Activated CD8-positive, alpha-beta memory T cell treated with anti-CD3 and anti-CD28 coated beads for 36 hours (primary cell): ENCODE data around the gene ATP11A. TPM values are rescaled to one million over a fixed set of nuclear protein-coding genes. Genes with fewer than 3 reads are reported as not detected.

Source experiments
- CTCF ChIA-PET: fragments of 350-600 bp; sonication (Branson Sonifier 250); formaldehyde crosslinking; loops from one replicate; lab custom pipeline; 2021; ENCODE audit warnings: antibody characterized with exemption; lab: Charles Lee
- POLR2A ChIA-PET: fragments of 350-600 bp; sonication (Branson Sonifier 250); formaldehyde crosslinking; loops from one replicate; lab custom pipeline; 2021; ENCODE audit warnings: antibody characterized with exemption; lab: Charles Lee
- total RNA-seq, 2 experiments: library from RNA; stranded (reverse); gene quantifications; one replicate each; pipeline ENCODE4 v1.2.3, GENCODE V29; 2021

ATP11A gene
- total RNA-seq, 2 experiments from 2014 or later: 35.9 to 40.1 TPM

DNA sequence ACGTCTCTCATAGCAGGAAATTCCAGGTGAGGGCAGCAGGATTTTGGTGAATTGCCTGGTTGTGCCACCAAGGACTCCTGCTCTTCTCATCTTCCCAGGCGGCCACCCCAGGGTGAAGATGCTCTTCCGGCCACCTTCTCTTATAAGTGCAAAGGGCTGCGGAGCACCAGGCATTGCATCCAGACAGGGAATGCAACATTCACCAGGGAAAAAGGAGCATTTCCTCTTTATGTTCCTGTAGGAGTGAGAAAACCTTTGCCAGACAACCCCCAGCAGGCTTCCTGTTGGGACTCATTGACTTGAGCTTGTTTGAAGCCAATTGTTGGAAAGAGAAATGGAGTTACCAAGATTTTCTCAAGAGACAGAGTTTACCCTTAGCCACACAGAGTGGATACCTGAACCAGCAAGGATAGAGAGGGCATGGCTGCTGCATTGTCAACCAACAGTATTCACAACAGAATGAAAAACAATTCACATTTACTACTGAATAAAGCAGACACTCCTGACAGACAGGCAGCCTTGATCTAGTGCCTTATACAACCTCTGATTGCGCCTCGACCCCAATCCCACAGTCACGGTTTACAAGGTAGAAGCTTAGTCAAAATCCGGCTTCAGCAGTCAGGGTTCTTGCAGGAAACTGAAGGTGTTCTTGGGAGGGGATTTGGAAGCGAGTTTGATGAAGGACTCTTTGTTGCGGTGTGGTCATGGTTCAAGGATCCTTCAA is 1.8 kb upstream of the ATP11A start:
- POLR2A ChIA-PET: no interaction called here
- CTCF ChIA-PET: no interaction called here

DNA sequence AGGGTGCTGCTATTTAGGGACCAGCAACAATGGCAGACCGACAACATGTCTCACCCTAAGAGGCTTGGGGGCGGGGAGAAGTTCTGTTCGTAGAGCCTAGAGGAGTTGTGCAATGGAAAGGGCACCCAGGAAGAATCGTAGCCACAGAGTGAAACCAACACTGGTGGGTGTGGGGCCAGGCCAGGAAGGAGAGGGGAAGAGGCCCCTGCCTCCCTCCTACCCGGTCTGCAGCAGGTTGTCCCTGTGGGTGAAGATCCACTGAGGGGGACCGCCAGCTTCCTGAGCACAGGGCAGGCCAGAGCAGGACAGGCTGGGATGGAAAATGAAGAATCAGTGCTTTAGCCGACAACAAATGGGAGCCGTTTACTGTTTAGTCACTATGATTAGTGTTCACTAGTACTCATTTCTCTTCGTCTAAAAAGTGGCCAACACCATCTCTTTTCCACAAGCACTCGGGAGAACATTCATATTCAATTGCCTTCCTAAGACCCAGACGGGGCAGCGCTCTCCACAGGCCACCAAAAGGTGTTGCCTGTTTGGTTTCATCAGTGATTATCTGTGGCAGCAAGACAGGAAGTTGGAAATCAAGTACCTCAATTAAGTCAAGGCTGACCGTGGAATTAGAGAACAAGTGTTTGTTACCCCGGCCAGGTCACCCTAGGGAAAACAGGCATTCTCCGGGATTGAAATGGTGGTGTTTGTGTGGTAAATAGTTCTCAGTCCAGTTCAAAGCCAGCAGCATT is 1.1 kb upstream of the ATP11A start:
- ChIA-PET POLR2A (interaction anchor here (0.5 kb wide), 1 partner anchor 619 kb away, joined by 5 read pairs; no protein-coding TSS in a partner anchor), CTCF (no interaction called here)

DNA sequence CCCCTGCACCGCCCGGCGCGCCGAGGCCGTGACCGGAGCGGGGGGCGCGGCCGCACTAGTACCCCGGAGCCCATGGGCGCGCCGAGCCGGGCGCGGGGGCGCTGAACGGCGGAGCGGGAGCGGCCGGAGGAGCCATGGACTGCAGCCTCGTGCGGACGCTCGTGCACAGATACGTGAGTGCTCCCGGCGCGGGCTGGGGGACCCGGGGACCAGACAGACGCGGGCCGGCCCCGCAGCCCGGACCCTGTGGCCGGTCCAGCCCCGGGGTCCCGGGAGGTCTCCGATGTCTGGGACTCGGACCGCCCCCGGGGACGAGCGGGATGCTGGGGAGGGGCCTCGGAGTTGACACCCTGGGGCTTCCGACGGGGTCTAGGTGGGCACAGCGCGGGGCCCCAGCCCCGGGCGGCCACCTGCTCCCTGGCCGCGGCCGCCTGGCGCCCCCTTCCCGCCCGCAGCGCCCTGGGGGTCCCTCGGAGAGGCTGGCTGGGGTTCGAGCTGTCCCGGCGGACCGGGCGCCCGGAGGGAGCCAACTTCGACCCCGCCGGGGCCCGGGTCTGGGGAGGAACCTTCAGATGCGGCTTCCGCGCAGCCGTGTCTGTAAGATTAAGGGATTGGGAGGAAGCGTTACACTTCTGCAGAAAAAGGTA is 568 bp downstream of the ATP11A start:
- POLR2A ChIA-PET: no interaction called here
- CTCF ChIA-PET: interaction anchor here (0.7 kb wide), 1 partner anchor 241 kb away, joined by 5 read pairs; no protein-coding TSS in a partner anchor

DNA sequence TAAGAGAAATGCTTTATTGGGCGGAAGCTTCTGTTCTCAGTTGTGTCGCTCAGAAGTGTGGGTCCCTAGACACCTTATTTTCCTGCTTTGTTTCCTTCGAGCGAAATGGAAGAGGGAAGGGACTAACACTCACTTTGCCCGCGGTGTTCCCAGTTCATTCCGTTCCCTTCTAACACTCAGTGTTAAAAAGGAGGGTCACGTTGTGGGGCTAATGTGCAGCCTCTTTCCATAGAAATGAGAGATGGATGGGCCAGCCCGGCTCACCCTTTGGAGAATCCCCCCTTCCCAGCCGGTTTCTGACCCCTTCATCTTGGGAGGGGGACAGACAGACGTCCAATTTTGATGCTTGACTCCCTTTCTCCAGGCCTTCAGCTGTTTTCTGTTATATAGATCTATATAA is 2.3 kb downstream of the ATP11A start:
- ChIA-PET CTCF (interaction anchor here (1.2 kb wide), 1 partner anchor 182 kb away, joined by 3 read pairs; no protein-coding TSS in a partner anchor), POLR2A (no interaction called here)

DNA sequence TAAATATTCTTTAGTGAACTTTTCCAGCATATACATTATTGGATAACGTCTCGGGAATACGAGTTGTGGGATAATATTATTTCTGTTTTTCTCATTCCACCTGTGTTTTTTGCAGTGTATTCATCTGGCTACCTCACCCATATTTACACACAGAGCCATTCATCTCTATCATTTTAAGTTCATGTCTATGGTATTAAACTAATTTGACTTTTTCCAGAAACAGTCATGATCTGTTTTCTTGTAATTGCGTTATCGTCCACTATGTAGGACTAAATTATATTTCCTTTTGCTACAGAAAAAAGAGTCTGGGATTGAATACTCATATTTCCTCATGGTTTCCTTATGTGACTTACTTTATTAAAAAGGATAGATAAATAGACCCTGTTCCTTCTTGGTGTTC is 2.7 kb downstream of the ATP11A start:
- POLR2A ChIA-PET: no interaction called here
- CTCF ChIA-PET: interaction anchor here (1.2 kb wide), 1 partner anchor 182 kb away, joined by 3 read pairs; no protein-coding TSS in a partner anchor

DNA sequence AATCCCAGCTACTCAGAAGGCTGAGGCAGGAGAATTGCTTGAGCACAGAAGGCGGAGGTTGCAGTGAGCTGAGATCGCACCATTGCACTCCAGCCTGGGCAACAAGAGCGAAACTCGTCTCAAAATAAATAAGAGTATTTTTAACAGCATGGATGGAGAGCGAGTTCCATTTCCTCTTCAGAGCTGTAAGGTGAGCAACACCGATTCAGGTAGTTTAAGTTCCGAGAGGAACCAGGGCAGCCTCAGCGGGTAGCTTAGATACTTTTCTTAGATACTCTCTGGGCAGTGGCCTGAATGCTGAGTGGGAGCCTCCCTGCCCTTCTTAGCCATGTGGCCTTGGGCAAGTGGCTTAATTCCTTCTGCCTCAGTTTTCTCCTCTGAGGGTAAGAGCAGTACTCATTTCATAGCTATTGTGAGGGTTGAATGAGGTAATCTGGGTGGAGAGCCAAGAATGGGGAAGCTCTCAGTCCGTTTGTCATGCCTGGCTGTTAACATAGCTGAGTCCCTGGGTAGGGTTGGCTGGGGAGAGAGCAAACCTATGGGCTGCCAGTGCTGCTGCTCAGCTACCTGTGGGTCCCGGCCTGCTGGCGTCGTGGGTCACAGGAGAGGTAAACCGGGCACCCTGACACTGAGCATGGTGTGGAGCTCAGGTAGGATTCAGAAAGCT is 4.1 kb downstream of the ATP11A start:
- CTCF ChIA-PET: no interaction called here
- POLR2A ChIA-PET: no interaction called here

DNA sequence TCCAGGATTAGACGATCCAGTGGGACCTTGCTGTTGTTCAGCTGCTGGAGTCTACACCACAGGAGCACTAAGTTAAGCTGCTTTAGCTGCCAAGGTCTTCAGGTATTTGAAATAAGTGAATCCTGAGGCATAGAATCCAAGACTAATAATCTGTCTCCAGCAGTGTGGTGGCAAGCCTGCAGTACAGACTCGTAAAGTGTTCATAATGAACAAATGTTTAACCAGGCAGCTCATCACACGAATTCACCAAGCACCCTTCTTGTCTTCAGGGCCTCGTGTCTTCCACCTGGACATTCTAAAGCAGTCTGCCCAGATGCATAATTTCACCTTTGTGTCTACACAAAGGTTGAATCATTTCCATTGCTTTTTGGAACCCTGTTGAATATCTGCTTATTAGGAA is 5.3 kb downstream of the ATP11A start:
- ChIA-PET POLR2A (no interaction called here), CTCF (no interaction called here)

DNA sequence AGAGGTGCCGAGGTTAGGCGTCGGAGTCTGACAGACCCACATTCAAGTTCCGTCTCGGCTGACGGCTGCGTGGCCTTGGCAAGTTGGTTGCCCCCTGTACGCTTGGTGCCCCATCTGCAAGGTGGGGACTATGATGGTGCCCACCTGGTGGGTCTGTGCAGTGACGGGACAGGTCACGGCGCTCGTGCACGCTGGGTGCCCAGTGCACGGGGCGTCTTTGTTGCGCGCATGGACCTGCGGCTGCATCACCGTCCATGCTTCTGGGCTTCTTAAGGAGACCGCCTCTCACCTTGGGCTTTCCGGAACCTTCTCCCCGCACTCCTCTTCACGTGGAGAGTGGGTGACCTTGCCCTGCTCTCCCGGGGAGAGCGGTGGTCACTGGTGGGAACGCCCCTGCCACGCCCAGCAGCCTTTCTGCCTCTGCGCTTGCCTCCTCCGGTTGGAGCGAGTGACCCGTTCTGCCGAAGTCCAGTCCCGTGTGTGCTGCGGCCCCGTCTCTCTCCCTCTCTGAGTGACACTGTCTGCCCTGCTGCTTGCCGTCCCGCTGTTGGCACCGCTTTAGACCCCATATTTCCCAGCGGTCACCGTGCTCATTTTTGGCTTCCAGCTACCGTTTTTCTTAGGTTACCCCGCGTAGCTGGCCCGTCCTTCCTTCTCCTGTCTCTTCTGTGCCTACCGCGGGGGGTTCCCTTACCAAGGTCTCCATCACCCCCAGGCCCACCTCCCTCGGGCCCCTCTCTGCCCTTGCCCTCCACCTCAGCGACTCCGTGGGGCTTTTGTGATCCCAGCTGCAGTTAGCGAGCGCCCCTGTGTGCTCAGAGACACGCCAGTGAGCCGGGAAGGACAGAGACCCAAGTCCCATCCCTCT is 6.4 kb downstream of the ATP11A start:
- POLR2A ChIA-PET: no interaction called here
- CTCF ChIA-PET: no interaction called here

DNA sequence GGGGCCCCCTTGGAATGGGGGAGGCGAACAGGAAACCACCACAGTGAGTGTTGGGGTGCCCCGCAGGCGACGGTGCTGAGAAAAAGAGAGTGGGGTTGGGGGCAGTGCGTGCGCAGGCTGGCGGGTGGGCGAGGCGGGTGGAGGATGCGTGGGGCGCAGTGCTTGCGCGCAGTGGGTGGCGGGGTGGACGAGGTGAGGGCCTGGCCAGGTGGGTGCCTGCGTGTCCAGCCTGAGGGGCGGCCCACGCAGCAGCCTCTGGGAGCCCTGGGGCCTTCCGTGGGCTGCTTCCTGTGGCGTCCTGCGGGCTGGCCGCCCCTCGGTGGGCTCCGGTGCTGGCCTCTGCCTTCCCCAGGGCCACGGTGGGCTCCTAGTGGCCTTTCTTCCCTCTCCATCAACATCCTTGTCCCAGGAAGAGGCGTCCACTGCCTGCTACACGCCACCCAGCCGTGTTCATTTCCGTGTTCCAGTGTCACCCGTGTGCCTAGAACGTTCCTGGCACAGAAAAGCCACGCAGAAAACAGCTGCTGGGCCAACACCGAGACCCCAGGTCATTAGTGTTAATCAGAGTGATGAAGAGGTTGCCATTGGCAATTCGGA is 7.1 kb downstream of the ATP11A start:
- ChIA-PET CTCF (no interaction called here), POLR2A (no interaction called here)

DNA sequence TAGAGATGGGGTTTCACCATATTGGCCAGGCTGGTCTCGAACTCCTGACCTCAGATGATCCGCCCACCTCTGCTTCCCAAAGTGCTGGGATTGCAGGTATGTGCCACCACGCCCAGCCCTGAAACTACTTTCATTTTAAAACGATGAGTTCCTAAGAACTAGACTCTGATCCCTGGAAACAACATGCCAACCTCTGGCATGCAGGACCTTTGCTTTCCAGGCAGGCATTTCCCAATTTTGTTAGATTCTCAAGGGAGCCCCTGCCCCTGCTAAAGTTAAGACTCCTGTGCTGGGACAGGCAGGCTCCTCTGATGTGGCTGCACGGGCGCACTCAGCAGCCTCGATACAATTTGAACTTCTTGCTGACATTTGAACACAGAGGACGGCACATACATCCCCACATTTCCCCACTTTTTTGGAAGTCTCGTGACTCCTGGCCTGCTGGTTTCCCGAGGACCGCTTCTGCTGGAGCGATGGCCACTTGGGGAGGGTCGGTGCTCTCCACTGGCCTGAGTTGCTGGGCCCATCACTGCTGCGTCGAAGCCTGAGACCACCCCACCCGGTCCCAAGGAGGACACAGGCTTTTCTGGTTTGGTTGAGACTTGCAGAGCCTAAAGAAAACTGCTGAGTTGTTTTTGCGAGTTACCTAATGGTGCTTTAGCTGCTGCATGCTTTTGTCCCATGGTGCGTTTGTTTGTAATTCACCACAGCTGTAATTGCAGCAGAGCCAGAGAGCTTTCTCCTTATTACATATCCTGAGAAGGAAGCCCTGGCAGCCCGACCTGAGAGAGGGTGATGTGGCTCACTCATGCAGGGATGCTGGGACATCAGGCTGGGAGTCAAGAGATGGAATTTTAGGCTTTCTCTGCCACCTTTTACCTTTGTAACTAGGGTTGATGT is 8.2 kb downstream of the ATP11A start:
- ChIA-PET POLR2A (no interaction called here), CTCF (no interaction called here)

DNA sequence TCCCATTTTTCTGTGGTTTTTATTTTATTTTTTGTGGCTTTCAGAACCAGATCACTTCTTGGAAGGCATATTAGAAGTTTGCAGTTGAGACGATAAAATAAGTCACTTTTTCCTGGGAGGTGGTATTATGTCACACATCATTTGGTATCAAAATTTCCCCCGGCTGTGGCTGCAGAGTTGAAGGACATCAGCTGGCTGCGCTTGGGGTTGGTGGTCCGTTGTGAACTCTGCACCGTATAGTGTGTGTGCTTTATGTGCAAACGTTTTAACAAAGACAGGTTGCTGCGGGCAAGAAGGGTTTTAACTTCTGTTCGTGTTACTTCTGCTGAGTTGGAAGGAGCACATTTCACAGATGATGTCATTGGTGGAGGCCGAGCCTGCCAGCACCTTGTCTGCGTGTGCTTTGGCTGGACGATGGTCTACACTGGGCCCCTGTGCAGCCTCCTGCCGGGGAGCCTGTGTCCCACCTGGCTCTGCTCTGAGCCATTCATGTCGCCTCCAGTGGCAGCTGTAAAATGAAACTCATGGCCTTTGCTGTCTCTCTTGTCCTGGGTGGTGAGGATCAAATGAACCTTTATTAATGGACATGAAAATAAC is 9.6 kb downstream of the ATP11A start:
- CTCF ChIA-PET: no interaction called here
- POLR2A ChIA-PET: no interaction called here

DNA sequence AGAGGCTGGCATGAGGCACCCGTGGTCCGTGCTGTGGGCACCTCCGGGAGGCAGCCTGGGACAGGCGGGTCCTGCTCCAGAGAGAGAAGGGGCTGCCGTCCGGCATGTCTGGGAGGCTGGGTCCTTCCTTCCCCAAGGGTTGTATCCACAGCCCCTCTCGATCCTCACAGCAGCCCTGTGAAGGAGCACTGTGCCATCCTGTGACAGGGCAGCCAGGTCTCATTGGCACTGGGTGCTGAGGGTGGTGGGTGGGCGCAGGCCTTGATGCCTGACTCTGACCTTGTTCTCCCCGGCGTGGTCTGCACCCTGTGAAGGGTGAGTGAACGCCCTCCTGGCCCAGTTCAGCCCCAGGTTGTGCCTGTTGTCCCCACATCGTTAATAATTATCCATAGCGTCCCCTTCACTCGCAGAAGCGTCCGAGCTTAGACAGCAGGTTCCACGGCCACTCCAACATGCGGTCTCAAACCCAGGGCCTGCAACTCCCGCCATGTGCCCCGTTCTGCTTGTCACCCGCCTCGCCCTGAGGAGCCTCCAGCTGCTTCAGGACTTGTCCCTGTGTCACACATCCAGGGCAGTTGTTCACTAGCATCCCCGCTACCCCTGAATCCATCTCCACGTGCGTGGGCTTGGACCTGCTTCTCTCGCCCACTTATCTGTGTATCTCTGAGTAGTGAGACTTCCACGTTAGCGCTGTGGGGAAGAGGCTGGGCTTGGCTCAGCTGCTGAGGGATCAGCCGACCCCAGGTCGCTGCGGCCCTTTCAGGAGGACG is 10.6 kb downstream of the ATP11A start:
- ChIA-PET CTCF (no interaction called here), POLR2A (no interaction called here)

DNA sequence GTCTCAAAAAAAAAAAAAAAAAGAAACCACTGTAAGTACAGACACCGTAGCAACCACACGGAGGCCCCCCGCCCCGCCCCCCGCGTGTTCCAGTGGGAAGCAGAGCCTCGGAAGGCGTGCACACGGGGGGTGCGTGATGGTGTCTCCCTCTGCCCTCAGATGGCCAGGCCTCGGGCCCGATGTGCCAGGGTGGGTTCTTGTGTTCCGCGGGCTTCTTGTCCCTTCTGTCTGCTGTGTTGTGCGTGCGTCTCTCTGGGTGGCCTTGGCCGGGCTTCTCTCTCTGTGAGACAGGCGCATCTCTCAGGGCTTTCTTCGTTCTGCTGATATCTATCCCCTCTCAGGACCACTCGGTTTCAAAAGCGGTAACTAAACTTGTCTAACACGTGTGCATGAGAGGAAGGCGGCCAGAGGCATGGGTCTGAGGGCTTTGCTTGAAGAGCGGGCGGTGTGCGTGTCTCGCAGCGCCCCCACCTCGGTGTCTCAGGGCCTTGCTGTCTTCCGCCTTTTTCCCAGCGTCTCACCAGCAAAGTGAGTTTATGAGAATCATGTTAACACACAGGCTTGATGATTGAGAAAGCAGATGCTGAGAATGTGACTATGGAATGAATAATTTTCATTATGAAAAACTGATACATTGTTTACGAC is 12.6 kb downstream of the ATP11A start:
- CTCF ChIA-PET: no interaction called here
- POLR2A ChIA-PET: no interaction called here

DNA sequence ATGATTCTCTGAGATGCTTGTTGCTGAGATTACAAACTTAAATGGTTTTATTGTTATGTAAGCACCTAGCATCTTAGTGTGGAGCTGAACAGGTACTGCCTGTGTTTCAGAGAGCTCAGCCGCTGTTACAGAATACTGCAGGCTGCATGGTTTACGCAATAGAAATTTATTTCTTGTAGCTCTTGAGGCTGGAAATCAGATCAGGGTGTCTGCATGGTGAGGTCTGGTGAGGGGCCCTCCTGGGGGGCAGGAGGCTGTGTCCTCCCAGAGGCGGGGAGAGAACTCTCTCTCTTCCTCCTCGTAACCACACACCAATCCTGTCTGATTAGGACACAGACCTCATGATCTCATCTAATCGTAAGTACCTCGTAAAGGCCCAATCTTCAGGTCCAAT is 13.1 kb downstream of the ATP11A start:
- CTCF ChIA-PET: no interaction called here

DNA sequence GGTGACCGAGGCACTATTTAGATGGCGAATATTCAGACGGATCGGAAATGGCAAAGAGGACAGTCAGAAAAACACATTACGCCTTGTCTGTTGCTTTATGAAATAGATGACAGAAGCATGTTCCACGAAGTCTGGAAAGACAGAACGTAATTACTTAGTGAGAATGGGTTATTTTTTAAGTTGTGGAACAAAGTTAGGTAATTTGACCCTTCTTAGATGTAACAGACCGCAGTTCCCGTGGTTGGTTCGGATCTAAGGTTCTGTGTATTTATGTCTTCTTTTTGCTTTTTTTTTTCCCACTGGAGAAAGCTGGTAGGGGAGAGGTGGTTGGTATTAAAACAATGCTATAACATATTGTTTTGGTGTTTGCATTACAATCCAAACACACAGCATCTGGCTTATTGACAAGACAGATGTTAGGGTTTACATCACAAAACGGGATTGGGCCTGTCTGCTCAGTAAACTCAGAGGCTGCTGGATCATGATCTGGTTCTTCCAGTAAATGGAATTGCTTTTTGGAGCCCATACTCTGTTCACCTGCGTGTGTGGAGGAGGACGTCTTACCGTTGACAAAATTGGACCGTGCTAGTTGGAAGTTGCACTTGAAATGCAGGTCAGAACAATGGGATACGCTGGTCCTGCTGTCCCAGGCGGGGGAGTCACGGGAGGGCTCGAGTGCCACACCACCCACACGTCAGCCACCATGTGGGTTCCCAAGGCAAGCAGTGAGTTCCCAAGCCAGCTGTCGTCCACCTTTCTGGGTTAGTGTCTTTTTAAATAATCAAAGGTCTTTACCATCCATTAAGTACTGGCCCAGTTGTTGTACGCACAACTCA is 13.8 kb downstream of the ATP11A start:
- CTCF ChIA-PET: no interaction called here
- POLR2A ChIA-PET: no interaction called here

More for the DNA sequence above, 13.1 kb downstream of the ATP11A start:
- POLR2A ChIA-PET: no interaction called here
